IPS DF 6.9 (cell line): ENCODE data around the gene CST9L.

ENCODE experiments used
- DNase-seq: peaks from one replicate; pipeline ENCODE4 v3.0.0-alpha.2; 2013; ENCODE audit warnings: low read depth, low spot score
- H3K27ac ChIP-seq: one replicate; pipeline ENCODE4 v1.5.1; 2013; ENCODE audit warnings: low read length, control low read depth
- H3K27me3 ChIP-seq: 2 replicates; pipeline ENCODE4 v1.6.1; 2013; ENCODE audit warnings: mild to moderate bottlenecking, low read length; ENCODE audit not compliant: control insufficient read depth, insufficient read depth
- H3K36me3 ChIP-seq: 2 replicates; pipeline ENCODE4 v1.6.1; 2013; ENCODE audit warnings: low read length; ENCODE audit not compliant: control insufficient read depth, insufficient read depth
- H3K4me1 ChIP-seq: 2 replicates; pipeline ENCODE4 v1.6.1; 2013; ENCODE audit warnings: low read length; ENCODE audit not compliant: control insufficient read depth, insufficient read depth
- H3K4me3 ChIP-seq: 2 replicates; pipeline ENCODE4 v1.5.1; 2013; ENCODE audit warnings: mild to moderate bottlenecking, low read length
- H3K9me3 ChIP-seq: 2 replicates; pipeline ENCODE4 v1.6.1; 2013; ENCODE audit warnings: low read length, inconsistent platforms; ENCODE audit not compliant: control insufficient read depth, insufficient read depth
- WGBS: extraction: QIAGEN DNeasy Blood & Tissue Kit; methylation state at CpG from one replicate; pipeline ENCODE4 v1.1.7; 2013; ENCODE audit warnings: mixed read lengths, missing lambda C conversion rate; ENCODE audit not compliant: insufficient read length, insufficient coverage; 5-methylcytosine and 5-hydroxymethylcytosine counted together

The CST9L gene

GRCh38 chr20:23532533-23532932 is 35.8 kb downstream of the CST9L start:
- no CpG with 5 or more reads among the region's 1 CpG for WGBS
- Histone ChIP-seq H3K36me3 (no peaks in the 10 kb centered on the region), H3K4me1 (peaks cover 1% of the 10 kb centered on the region; the same call in 1 of the 2 replicates), H3K27me3 (no peaks in the 10 kb centered on the region), H3K27ac (no peak overlapping the region), H3K9me3 (no peaks in the 10 kb centered on the region), H3K4me3 (no peak overlapping the region)
- DNase-seq, result no peak

GRCh38 chr20:23530937-23531567 is 37.2 kb downstream of the CST9L start:
- WGBS, result no CpG with 5 or more reads among the region's 1 CpG
- H3K27me3 ChIP-seq, result no peaks in the 10 kb centered on the region
- H3K4me1 ChIP-seq, result peaks cover 1% of the 10 kb centered on the region; the same call in 1 of the 2 replicates
- no peak for DNase-seq
- no peak overlapping the region for H3K4me3 ChIP-seq
- H3K36me3 ChIP-seq, result no peaks in the 10 kb centered on the region
- no peaks in the 10 kb centered on the region for H3K9me3 ChIP-seq
- H3K27ac ChIP-seq, result no peak overlapping the region

- no CpG with 5 or more reads among the region's 1 CpG for WGBS
- Histone ChIP-seq H3K4me3 (no peak overlapping the region), H3K4me1 (peaks cover 1% of the 10 kb centered on the region; the same call in 1 of the 2 replicates), H3K27me3 (no peaks in the 10 kb centered on the region), H3K9me3 (no peaks in the 10 kb centered on the region), H3K36me3 (no peaks in the 10 kb centered on the region), H3K27ac (no peak overlapping the region)
- DNase-seq, result no peak
Measured at GRCh38 chr20:23528867-23529431, 39.3 kb downstream of the CST9L start.

- WGBS, result no CpG with 5 or more reads among the region's 1 CpG
- no peak for DNase-seq
- H3K9me3 ChIP-seq, result no peaks in the 10 kb centered on the region
- no peak overlapping the region for H3K4me3 ChIP-seq
- no peak overlapping the region for H3K27ac ChIP-seq
- H3K27me3 ChIP-seq, result no peaks in the 10 kb centered on the region
- no peaks in the 10 kb centered on the region for H3K36me3 ChIP-seq
- no peaks in the 10 kb centered on the region; the same call in 1 of the 2 replicates for H3K4me1 ChIP-seq
Measured at GRCh38 chr20:23526850-23527249, 41.4 kb downstream of the CST9L start.

GRCh38 chr20:23524146-23524545 is 44.1 kb downstream of the CST9L start:
- no peaks in the 10 kb centered on the region for H3K36me3 ChIP-seq
- no peak overlapping the region for H3K4me3 ChIP-seq
- no peak for DNase-seq
- H3K27me3 ChIP-seq, result no peaks in the 10 kb centered on the region
- no peaks in the 10 kb centered on the region; the same call in 1 of the 2 replicates for H3K4me1 ChIP-seq
- no CpG with 5 or more reads among the region's 10 CpGs for WGBS
- no peaks in the 10 kb centered on the region for H3K9me3 ChIP-seq
- H3K27ac ChIP-seq, result no peak overlapping the region

GRCh38 chr20:23520185-23520584 is 48.1 kb downstream of the CST9L start:
- Histone ChIP-seq H3K27me3 (no peaks in the 10 kb centered on the region), H3K9me3 (no peaks in the 10 kb centered on the region), H3K36me3 (no peaks in the 10 kb centered on the region), H3K4me1 (no peaks in the 10 kb centered on the region), H3K4me3 (no peak overlapping the region), H3K27ac (no peak overlapping the region)
- WGBS, result no CpG with 5 or more reads among the region's 2 CpGs
- DNase-seq, result no peak

- Histone ChIP-seq H3K27me3 (no peaks in the 10 kb centered on the region), H3K4me1 (peaks cover 2% of the 10 kb centered on the region; the same call in 1 of the 2 replicates), H3K9me3 (no peaks in the 10 kb centered on the region), H3K36me3 (no peaks in the 10 kb centered on the region), H3K27ac (no peak overlapping the region), H3K4me3 (no peak overlapping the region)
- WGBS, result no CpG with 5 or more reads among the region's 6 CpGs
- DNase-seq, result no peak
Measured at GRCh38 chr20:23519556-23519955, 48.7 kb downstream of the CST9L start.

GRCh38 chr20:23517719-23518118 is 50.6 kb downstream of the CST9L start:
- Histone ChIP-seq H3K36me3 (no peaks in the 10 kb centered on the region), H3K4me1 (peaks cover 2% of the 10 kb centered on the region; the same call in 1 of the 2 replicates), H3K27me3 (no peaks in the 10 kb centered on the region), H3K27ac (no peak overlapping the region), H3K9me3 (no peaks in the 10 kb centered on the region), H3K4me3 (no peak overlapping the region)
- no peak for DNase-seq
- no CpG with 5 or more reads among the region's 4 CpGs for WGBS

- WGBS, result no CpG with 5 or more reads among the region's 5 CpGs
- no peaks in the 10 kb centered on the region for H3K36me3 ChIP-seq
- H3K27ac ChIP-seq, result no peak overlapping the region
- H3K4me1 ChIP-seq, result peaks cover 2% of the 10 kb centered on the region; the same call in 1 of the 2 replicates
- DNase-seq, result no peak
- no peaks in the 10 kb centered on the region for H3K9me3 ChIP-seq
- no peak overlapping the region for H3K4me3 ChIP-seq
- no peaks in the 10 kb centered on the region for H3K27me3 ChIP-seq
Measured at GRCh38 chr20:23515250-23515939, 52.9 kb downstream of the CST9L start.

- H3K27ac ChIP-seq, result no peak overlapping the region
- H3K4me3 ChIP-seq, result no peak overlapping the region
- H3K9me3 ChIP-seq, result no peaks in the 10 kb centered on the region
- peaks cover 2% of the 10 kb centered on the region; the same call in 1 of the 2 replicates for H3K4me1 ChIP-seq
- no peaks in the 10 kb centered on the region for H3K36me3 ChIP-seq
- H3K27me3 ChIP-seq, result no peaks in the 10 kb centered on the region
- WGBS, result no CpG with 5 or more reads among the region's 1 CpG
- no peak for DNase-seq
Measured at GRCh38 chr20:23514848-23515247, 53.4 kb downstream of the CST9L start.
